Karpas-422 (cell line): ENCODE results near the gene SP100. TPM values are rescaled to one million over a fixed set of nuclear protein-coding genes. Genes with fewer than 3 reads are reported as not detected.

Source experiments
- DNase-seq: peaks from one replicate; pipeline ENCODE4 v3.0.0-alpha.2; 2015
- H2AFZ ChIP-seq: fragments of 200-600 bp; sonication (generic); 2 replicates; pipeline ENCODE4 v1.6.1; 2014; ENCODE audit warnings: antibody characterized with exemption, low read length, mixed read lengths
- H3K27ac ChIP-seq: fragments of 200-600 bp; sonication (generic); 2 replicates; pipeline ENCODE4 v1.5.1; 2014; ENCODE audit warnings: mild to moderate bottlenecking, low read length, moderate library complexity
- H3K27me3 ChIP-seq: fragments of 200-600 bp; sonication (generic); 2 replicates; pipeline ENCODE4 v1.6.1; 2014; ENCODE audit warnings: low read length, mixed read lengths
- H3K36me3 ChIP-seq: fragments of 200-600 bp; sonication (generic); 2 replicates; pipeline ENCODE4 v1.6.1; 2014; ENCODE audit warnings: low read length, mixed read lengths; ENCODE audit not compliant: insufficient read depth
- H3K4me1 ChIP-seq: fragments of 200-600 bp; sonication (generic); 2 replicates; pipeline ENCODE4 v1.6.1; 2014; ENCODE audit warnings: mild to moderate bottlenecking, low read length, mixed read lengths
- H3K4me2 ChIP-seq: fragments of 200-600 bp; sonication (generic); 2 replicates; pipeline ENCODE4 v1.6.1; 2014; ENCODE audit warnings: low read length, low read depth, mild to moderate bottlenecking; ENCODE audit not compliant: poor library complexity, severe bottlenecking
- H3K4me3 ChIP-seq: fragments of 200-600 bp; sonication (generic); 2 replicates; pipeline ENCODE4 v1.5.1; 2014; ENCODE audit warnings: mild to moderate bottlenecking, antibody characterized with exemption, low read length, mixed read lengths
- H3K79me2 ChIP-seq: fragments of 200-600 bp; sonication (generic); 2 replicates; pipeline ENCODE4 v1.6.1; 2014; ENCODE audit warnings: mild to moderate bottlenecking, low read length, mixed read lengths
- H3K9ac ChIP-seq: fragments of 200-600 bp; sonication (generic); 2 replicates; pipeline ENCODE4 v1.6.0; 2014; ENCODE audit warnings: low read length
- H3K9me2 ChIP-seq: fragments of 200-600 bp; sonication (generic), shearing (Covaris generic); replicated peaks from 2 replicates; pipeline ENCODE4 v1.6.0; 2014; ENCODE audit warnings: mild to moderate bottlenecking, low read length, moderate library complexity; ENCODE audit not compliant: insufficient read depth
- H3K9me3 ChIP-seq: fragments of 300-700, 200-600 bp; sonication (generic); 2 replicates; pipeline ENCODE4 v1.6.1; 2014; ENCODE audit warnings: low read length, mixed read lengths
- H4K20me1 ChIP-seq: fragments of 200-600 bp; sonication (generic); 2 replicates; pipeline ENCODE4 v1.6.1; 2014; ENCODE audit warnings: mild to moderate bottlenecking, antibody characterized with exemption, low read length, low read depth; ENCODE audit not compliant: insufficient read depth
- small RNA-seq: library from RNA; depleted of rRNA; stranded (forward); fragments of <200 nt; gene quantifications from one replicate; pipeline ENCODE3, GENCODE V24; 2014
- total RNA-seq: library from RNA; depleted of rRNA; stranded (reverse); fragments of >200 nt; shearing (Covaris generic); gene quantifications from 2 replicates; pipeline ENCODE4 v1.2.3, GENCODE V29; 2014; ENCODE audit warnings: low replicate concordance; rRNA removed

SP100 gene
- total RNA-seq, 1 experiment from 2014 or later: 148 TPM

DNA sequence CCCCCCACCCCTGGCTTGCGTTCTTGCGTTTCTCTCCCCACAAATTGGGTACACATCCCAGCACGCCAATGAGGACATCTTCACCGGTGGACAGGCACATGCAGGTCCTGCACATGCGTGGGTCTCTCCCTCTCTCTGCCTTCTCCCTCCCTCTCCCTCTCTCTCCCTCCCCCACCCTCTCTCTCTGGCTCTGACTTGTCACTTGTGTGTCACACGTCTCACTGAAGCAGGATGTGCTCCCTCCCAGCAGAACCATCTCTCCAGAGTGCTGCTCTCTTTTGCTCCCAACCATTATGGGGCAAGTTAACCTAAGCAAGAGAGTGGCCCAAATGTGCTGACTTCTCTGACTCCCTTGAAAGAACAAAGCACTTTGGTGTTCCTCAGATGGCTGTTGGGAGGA lies 175.8 kb downstream of the SP100 start:
- Histone ChIP-seq H3K9ac (no peak overlapping the region), H3K27me3 (no peaks in the 10 kb centered on the region), H4K20me1 (no peaks in the 10 kb centered on the region), H2AFZ (no peak overlapping the region), H3K4me3 (no peak overlapping the region), H3K4me1 (peaks cover 10% of the 10 kb centered on the region), H3K9me3 (no peaks in the 10 kb centered on the region), H3K79me2 (no peaks in the 10 kb centered on the region), H3K4me2 (no peak overlapping the region), H3K36me3 (no peaks in the 10 kb centered on the region), H3K9me2 (no peaks in the 10 kb centered on the region), H3K27ac (no peak overlapping the region)
- DNase-seq: no peak

DNA sequence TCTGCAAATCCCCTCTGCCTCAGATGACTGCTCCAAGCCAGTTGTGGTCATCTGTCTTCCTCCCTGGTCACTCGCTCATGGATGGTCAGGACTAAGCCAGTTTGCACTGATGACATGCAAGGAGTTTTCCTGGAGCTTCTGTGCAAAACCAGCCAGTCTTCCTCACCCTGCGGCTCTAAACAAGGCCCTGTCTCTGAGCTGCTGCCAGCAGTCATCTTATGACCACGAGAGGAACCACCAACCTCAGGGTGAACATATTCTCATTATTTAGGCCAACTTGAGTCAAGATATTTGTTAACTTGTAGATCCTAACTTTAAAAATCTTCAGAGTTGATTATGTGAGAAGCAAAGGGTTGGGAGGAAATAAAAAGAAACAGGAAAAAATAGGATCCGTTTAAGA lies 176.8 kb downstream of the SP100 start:
- DNase-seq: no peak
- peaks cover 10% of the 10 kb centered on the region for H3K4me1 ChIP-seq
- H3K9ac ChIP-seq: no peak overlapping the region

More for the DNA sequence above, 176.8 kb downstream of the SP100 start:
- Histone ChIP-seq H3K4me2 (no peak overlapping the region), H3K36me3 (no peaks in the 10 kb centered on the region), H3K9me3 (no peaks in the 10 kb centered on the region), H3K4me3 (no peak overlapping the region), H3K79me2 (no peaks in the 10 kb centered on the region), H3K27me3 (no peaks in the 10 kb centered on the region), H3K9me2 (no peaks in the 10 kb centered on the region), H3K27ac (no peak overlapping the region), H4K20me1 (no peaks in the 10 kb centered on the region), H2AFZ (no peak overlapping the region)

Small RNA genes within 50 kb of the gene (small RNA-seq; reads per million reads assigned to genes)
- gene HMGB1P3 (not detected), gene RN7SL834P (not detected), gene RNU6-451P (not detected)

Other genes with a start within 250 kb of the SP100 start
- 30.8 and 60.6 TPM in 2 replicates for gene SP110, start 196.2 kb upstream of the SP100 start, total RNA-seq
- 24.2 and 25.8 TPM in 2 replicates for gene SP140, start 190.5 kb upstream of the SP100 start, total RNA-seq
- 17.0 and 17.5 TPM in 2 replicates for gene SP140L, start 89.0 kb upstream of the SP100 start, total RNA-seq